Trophoblast cell (in vitro differentiated cells and primary cell): ENCODE results near the gene HNF4A.

Experiments
- DNase-seq, 2 donors: peaks; one replicate each; pipeline ENCODE4 v3.0.0-alpha.2; 2016
- H2AFZ ChIP-seq: 2 replicates; pipeline ENCODE4 v1.6.1; 2013; ENCODE audit warnings: low read length, moderate library complexity, mild to moderate bottlenecking; ENCODE audit not compliant: insufficient read depth, poor library complexity
- H2AK5ac ChIP-seq: 2 replicates; pipeline ENCODE4 v1.6.1; 2013; ENCODE audit warnings: mild to moderate bottlenecking, low read length
- H2BK120ac ChIP-seq: 2 replicates; pipeline ENCODE4 v1.6.1; 2013; ENCODE audit warnings: low read length, mild to moderate bottlenecking, moderate library complexity; ENCODE audit not compliant: insufficient read depth, poor library complexity
- H2BK12ac ChIP-seq: 2 replicates; pipeline ENCODE4 v1.6.1; 2013; ENCODE audit warnings: mild to moderate bottlenecking, low read length, moderate library complexity
- H2BK5ac ChIP-seq: 2 replicates; pipeline ENCODE4 v1.6.1; 2013; ENCODE audit warnings: low read length, low read depth, moderate library complexity, mild to moderate bottlenecking; ENCODE audit not compliant: poor library complexity
- H3K14ac ChIP-seq: 2 replicates; pipeline ENCODE4 v1.6.1; 2013; ENCODE audit warnings: mild to moderate bottlenecking, low read length
- H3K18ac ChIP-seq: 2 replicates; pipeline ENCODE4 v1.6.1; 2013; ENCODE audit warnings: mild to moderate bottlenecking, low read length
- H3K23ac ChIP-seq: 2 replicates; pipeline ENCODE4 v1.6.1; 2013; ENCODE audit warnings: low read length
- H3K27ac ChIP-seq: 2 replicates; pipeline ENCODE4 v1.5.1; 2013; ENCODE audit warnings: low read depth, mild to moderate bottlenecking, inconsistent platforms, low read length, moderate library complexity
- H3K27me3 ChIP-seq: 2 replicates; pipeline ENCODE4 v1.6.1; 2013; ENCODE audit warnings: inconsistent platforms, mild to moderate bottlenecking, low read length, moderate library complexity; ENCODE audit not compliant: insufficient read depth
- H3K36me3 ChIP-seq, 2 experiments: 1 replicate in 1 of 2; 2 replicates in 1 of 2; pipeline ENCODE4 v1.6.1; 2013; ENCODE audit warnings: low read length in 2 of 2, mild to moderate bottlenecking in 2 of 2, moderate library complexity in 1 of 2; ENCODE audit not compliant: insufficient read depth in 2 of 2, control insufficient read depth in 1 of 2
- H3K4ac ChIP-seq: 2 replicates; pipeline ENCODE4 v1.6.1; 2013; ENCODE audit warnings: low read depth, mild to moderate bottlenecking, low read length, moderate library complexity
- H3K4me1 ChIP-seq, 2 experiments: 1 replicate in 1 of 2; 2 replicates in 1 of 2; pipeline ENCODE4 v1.6.1; 2013; ENCODE audit warnings: low read length in 2 of 2, mild to moderate bottlenecking in 2 of 2, moderate library complexity in 1 of 2; ENCODE audit not compliant: insufficient read depth in 2 of 2, control insufficient read depth in 1 of 2
- H3K4me2 ChIP-seq: 2 replicates; pipeline ENCODE4 v1.6.1; 2013; ENCODE audit warnings: inconsistent platforms, mild to moderate bottlenecking, low read length, moderate library complexity
- H3K4me3 ChIP-seq: 2 replicates; pipeline ENCODE4 v1.5.1; 2013; ENCODE audit warnings: mild to moderate bottlenecking, low read depth, low read length, inconsistent platforms
- H3K79me1 ChIP-seq: one replicate; pipeline ENCODE4 v1.6.1; 2013; ENCODE audit warnings: low read length
- H3K79me2 ChIP-seq: 2 replicates; pipeline ENCODE4 v1.6.1; 2013; ENCODE audit warnings: low read length, mild to moderate bottlenecking; ENCODE audit not compliant: control insufficient read depth, insufficient read depth, poor library complexity
- H3K9ac ChIP-seq: 2 replicates; pipeline ENCODE4 v1.6.1; 2013; ENCODE audit warnings: mild to moderate bottlenecking, low read length
- H3K9me3 ChIP-seq: 2 replicates; pipeline ENCODE4 v1.6.1; 2013; ENCODE audit warnings: low read depth, mild to moderate bottlenecking, control low read depth, inconsistent platforms, low read length; ENCODE audit not compliant: insufficient read depth
- H4K12ac ChIP-seq: 2 replicates; pipeline ENCODE4 v1.6.1; 2013; ENCODE audit warnings: low read depth, mild to moderate bottlenecking, low read length, moderate library complexity
- H4K8ac ChIP-seq: 2 replicates; pipeline ENCODE4 v1.6.1; 2013; ENCODE audit warnings: low read depth, mild to moderate bottlenecking, low read length, moderate library complexity
- H4K91ac ChIP-seq: one replicate; pipeline ENCODE4 v1.6.1; 2013; ENCODE audit warnings: low read depth, mild to moderate bottlenecking, low read length, moderate library complexity
- WGBS: extraction: QIAGEN DNeasy Blood & Tissue Kit; methylation state at CpG from one replicate; pipeline ENCODE4 v1.1.7; 2013; ENCODE audit warnings: missing lambda C conversion rate; ENCODE audit not compliant: insufficient read length, insufficient coverage; ENCODE audit errors: extremely low coverage; 5-methylcytosine and 5-hydroxymethylcytosine counted together

The HNF4A gene

DNA sequence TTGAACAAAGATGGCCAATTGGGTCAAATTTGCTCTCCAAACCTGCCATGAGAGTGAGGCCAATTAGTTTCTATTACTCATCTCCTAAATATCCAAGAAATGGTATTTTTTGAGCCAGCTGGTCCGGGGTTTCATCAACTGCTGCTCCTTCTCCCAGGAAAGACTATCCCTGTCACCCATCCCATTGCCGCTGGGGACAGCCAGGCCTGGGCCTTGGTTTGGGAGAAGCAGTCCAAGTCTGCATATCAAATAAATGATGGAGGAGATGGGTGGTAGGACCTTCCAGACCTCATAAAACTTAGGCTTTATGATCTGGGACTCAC lies 73.5 kb downstream of the HNF4A start:
- DNase-seq = peak in 1 of 2 donors; percentile 30
- no CpG with 5 or more reads among the region's 2 CpGs for WGBS

DNA sequence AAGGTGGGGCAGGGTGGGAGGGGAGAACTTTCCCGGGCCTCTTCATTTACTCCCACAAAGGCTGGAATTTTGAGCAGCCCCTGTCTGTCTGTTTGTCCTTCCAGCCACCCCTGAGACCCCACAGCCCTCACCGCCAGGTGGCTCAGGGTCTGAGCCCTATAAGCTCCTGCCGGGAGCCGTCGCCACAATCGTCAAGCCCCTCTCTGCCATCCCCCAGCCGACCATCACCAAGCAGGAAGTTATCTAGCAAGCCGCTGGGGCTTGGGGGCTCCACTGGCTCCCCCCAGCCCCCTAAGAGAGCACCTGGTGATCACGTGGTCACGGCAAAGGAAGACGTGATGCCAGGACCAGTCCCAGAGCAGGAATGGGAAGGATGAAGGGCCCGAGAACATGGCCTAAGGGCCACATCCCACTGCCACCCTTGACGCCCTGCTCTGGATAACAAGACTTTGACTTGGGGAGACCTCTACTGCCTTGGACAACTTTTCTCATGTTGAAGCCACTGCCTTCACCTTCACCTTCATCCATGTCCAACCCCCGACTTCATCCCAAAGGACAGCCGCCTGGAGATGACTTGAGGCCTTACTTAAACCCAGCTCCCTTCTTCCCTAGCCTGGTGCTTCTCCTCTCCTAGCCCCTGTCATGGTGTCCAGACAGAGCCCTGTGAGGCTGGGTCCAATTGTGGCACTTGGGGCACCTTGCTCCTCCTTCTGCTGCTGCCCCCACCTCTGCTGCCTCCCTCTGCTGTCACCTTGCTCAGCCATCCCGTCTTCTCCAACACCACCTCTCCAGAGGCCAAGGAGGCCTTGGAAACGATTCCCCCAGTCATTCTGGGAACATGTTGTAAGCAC lies 74.1 kb downstream of the HNF4A start:
- H3K14ac ChIP-seq = no peak overlapping the region
- no peak for DNase-seq
- H3K79me2 ChIP-seq = no peaks in the 10 kb centered on the region
- no peaks in the 10 kb centered on the region for H3K79me1 ChIP-seq
- H3K9me3 ChIP-seq = peaks cover 2% of the 10 kb centered on the region
- H2BK120ac ChIP-seq = no peak overlapping the region
- H2BK5ac ChIP-seq = no peak overlapping the region
- no peak overlapping the region for H3K23ac ChIP-seq
- no peaks in the 10 kb centered on the region for H3K27me3 ChIP-seq
- H4K12ac ChIP-seq = no peak overlapping the region
- no peak overlapping the region for H3K4ac ChIP-seq
- no peak overlapping the region for H4K8ac ChIP-seq
- no CpG with 5 or more reads among the region's 17 CpGs for WGBS
- H3K27ac ChIP-seq = no peak overlapping the region
- no peak overlapping the region for H2AK5ac ChIP-seq
- no peak overlapping the region for H4K91ac ChIP-seq
- no peaks in the 10 kb centered on the region for H3K36me3 ChIP-seq
- no peaks in the 10 kb centered on the region for H3K4me1 ChIP-seq
- H2BK12ac ChIP-seq = no peak overlapping the region
- no peak overlapping the region for H3K9ac ChIP-seq
- H3K4me3 ChIP-seq = no peak overlapping the region
- no peak overlapping the region for H3K18ac ChIP-seq
- H2AFZ ChIP-seq = no peak overlapping the region
- no peak overlapping the region for H3K4me2 ChIP-seq

More for the DNA sequence above, 73.5 kb downstream of the HNF4A start:
- Histone ChIP-seq H3K9me3 (peaks cover 2% of the 10 kb centered on the region), H3K36me3 (no peaks in the 10 kb centered on the region), H2BK120ac (no peak overlapping the region), H3K9ac (no peak overlapping the region), H3K18ac (no peak overlapping the region), H2AFZ (no peak overlapping the region), H3K27ac (no peak overlapping the region), H3K4me2 (no peak overlapping the region), H3K23ac (no peak overlapping the region), H2BK5ac (no peak overlapping the region), H4K8ac (no peak overlapping the region), H3K27me3 (no peaks in the 10 kb centered on the region), H3K79me2 (no peaks in the 10 kb centered on the region), H3K14ac (no peak overlapping the region), H3K4ac (no peak overlapping the region), H4K12ac (no peak overlapping the region), H3K79me1 (no peaks in the 10 kb centered on the region), H3K4me1 (no peaks in the 10 kb centered on the region), H2BK12ac (no peak overlapping the region), H2AK5ac (no peak overlapping the region), H3K4me3 (no peak overlapping the region), H4K91ac (no peak overlapping the region)

DNA sequence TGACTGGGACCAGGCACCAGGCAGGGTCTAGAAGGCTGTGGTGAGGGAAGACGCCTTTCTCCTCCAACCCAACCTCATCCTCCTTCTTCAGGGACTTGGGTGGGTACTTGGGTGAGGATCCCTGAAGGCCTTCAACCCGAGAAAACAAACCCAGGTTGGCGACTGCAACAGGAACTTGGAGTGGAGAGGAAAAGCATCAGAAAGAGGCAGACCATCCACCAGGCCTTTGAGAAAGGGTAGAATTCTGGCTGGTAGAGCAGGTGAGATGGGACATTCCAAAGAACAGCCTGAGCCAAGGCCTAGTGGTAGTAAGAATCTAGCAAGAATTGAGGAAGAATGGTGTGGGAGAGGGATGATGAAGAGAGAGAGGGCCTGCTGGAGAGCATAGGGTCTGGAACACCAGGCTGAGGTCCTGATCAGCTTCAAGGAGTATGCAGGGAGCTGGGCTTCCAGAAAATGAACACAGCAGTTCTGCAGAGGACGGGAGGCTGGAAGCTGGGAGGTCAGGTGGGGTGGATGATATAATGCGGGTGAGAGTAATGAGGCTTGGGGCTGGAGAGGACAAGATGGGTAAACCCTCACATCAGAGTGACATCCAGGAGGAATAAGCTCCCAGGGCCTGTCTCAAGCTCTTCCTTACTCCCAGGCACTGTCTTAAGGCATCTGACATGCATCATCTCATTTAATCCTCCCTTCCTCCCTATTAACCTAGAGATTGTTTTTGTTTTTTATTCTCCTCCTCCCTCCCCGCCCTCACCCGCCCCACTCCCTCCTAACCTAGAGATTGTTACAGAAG lies 75.0 kb downstream of the HNF4A start:
- DNase-seq = no peak
- WGBS = no CpG with 5 or more reads among the region's 7 CpGs
- Histone ChIP-seq H3K4me2 (no peak overlapping the region), H2AFZ (no peak overlapping the region), H3K36me3 (no peaks in the 10 kb centered on the region), H3K9ac (no peak overlapping the region), H2BK12ac (no peak overlapping the region), H3K9me3 (peaks cover 2% of the 10 kb centered on the region), H2BK5ac (no peak overlapping the region), H3K23ac (no peak overlapping the region), H3K4ac (no peak overlapping the region), H3K4me1 (no peaks in the 10 kb centered on the region), H3K4me3 (no peak overlapping the region), H4K91ac (no peak overlapping the region), H2BK120ac (no peak overlapping the region), H3K27ac (no peak overlapping the region), H4K12ac (no peak overlapping the region), H3K79me2 (no peaks in the 10 kb centered on the region), H3K18ac (no peak overlapping the region), H3K79me1 (no peaks in the 10 kb centered on the region), H4K8ac (no peak overlapping the region), H3K27me3 (no peaks in the 10 kb centered on the region), H2AK5ac (no peak overlapping the region), H3K14ac (no peak overlapping the region)

DNA sequence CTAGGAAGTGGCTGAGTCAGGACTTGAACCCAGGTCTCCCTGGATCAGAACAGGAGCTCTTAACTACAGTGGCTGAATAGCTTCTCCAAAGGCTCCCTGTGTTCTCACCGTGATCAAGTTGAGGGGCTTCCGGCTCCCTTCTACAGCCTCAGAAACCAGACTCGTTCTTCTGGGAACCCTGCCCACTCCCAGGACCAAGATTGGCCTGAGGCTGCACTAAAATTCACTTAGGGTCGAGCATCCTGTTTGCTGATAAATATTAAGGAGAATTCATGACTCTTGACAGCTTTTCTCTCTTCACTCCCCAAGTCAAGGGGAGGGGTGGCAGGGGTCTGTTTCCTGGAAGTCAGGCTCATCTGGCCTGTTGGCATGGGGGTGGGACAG lies 75.6 kb downstream of the HNF4A start:
- H3K36me3 ChIP-seq = no peaks in the 10 kb centered on the region
- H3K4ac ChIP-seq = no peak overlapping the region
- no peak overlapping the region for H2BK5ac ChIP-seq
- H3K27me3 ChIP-seq = no peaks in the 10 kb centered on the region
- H2AFZ ChIP-seq = no peak overlapping the region
- no peak for DNase-seq
- no peak overlapping the region for H3K27ac ChIP-seq
- no peak overlapping the region for H4K8ac ChIP-seq
- H3K4me3 ChIP-seq = no peak overlapping the region
- H4K12ac ChIP-seq = no peak overlapping the region
- no peak overlapping the region for H3K18ac ChIP-seq
- WGBS = no CpG with 5 or more reads among the region's 4 CpGs
- H3K9ac ChIP-seq = no peak overlapping the region
- H3K79me2 ChIP-seq = no peaks in the 10 kb centered on the region
- H3K9me3 ChIP-seq = peaks cover 2% of the 10 kb centered on the region
- no peak overlapping the region for H3K23ac ChIP-seq
- no peaks in the 10 kb centered on the region for H3K4me1 ChIP-seq
- H4K91ac ChIP-seq = no peak overlapping the region
- no peaks in the 10 kb centered on the region for H3K79me1 ChIP-seq
- H3K14ac ChIP-seq = no peak overlapping the region
- no peak overlapping the region for H2BK12ac ChIP-seq
- no peak overlapping the region for H2AK5ac ChIP-seq
- no peak overlapping the region for H3K4me2 ChIP-seq
- no peak overlapping the region for H2BK120ac ChIP-seq
